DND-41 (cell line): Measurements from ENCODE around the gene CACNA1D.

Source experiments
- ATAC-seq: fragments of 200-7000 bp; cut with Tn5 transposase; 3 replicates; pipeline ENCODE4 v1.9.1; 2021; ENCODE audit warnings: low read depth; ENCODE audit not compliant: insufficient read depth
- DNase-seq: peaks from one replicate; pipeline ENCODE4 v3.0.0-alpha.2; 2020
- H2AFZ ChIP-seq: 2 replicates; pipeline ENCODE4 v1.6.0; 2012; ENCODE audit warnings: low read depth, low read length
- H3K27ac ChIP-seq: 2 replicates; pipeline ENCODE4 v1.5.1; 2012; ENCODE audit warnings: low read length, inconsistent platforms
- H3K27me3 ChIP-seq: fragments of 200-600 bp; sonication (generic); 2 replicates; pipeline ENCODE4 v1.6.0; 2012; ENCODE audit warnings: low read length, mild to moderate bottlenecking, inconsistent platforms; ENCODE audit not compliant: insufficient read depth, poor library complexity
- H3K36me3 ChIP-seq: 2 replicates; pipeline ENCODE4 v1.5.1; 2012; ENCODE audit warnings: low read length, inconsistent platforms; ENCODE audit not compliant: insufficient read depth
- H3K4me1 ChIP-seq: 2 replicates; pipeline ENCODE4 v1.5.1; 2012; ENCODE audit warnings: mild to moderate bottlenecking, low read length; ENCODE audit not compliant: insufficient read depth
- H3K4me2 ChIP-seq: 2 replicates; pipeline ENCODE4 v1.6.0; 2012; ENCODE audit warnings: mild to moderate bottlenecking, moderate library complexity, low read length, inconsistent platforms; ENCODE audit not compliant: insufficient read depth
- H3K4me3 ChIP-seq, 2 experiments: fragments of 200-600 bp in 1 of 2; shearing (Covaris generic) in 1 of 2; 2 replicates each; pipeline ENCODE4 v1.5.1; 2012 to 2016; ENCODE audit warnings: inconsistent platforms in 2 of 2, low read length in 2 of 2, mild to moderate bottlenecking in 2 of 2, low read depth in 1 of 2, moderate library complexity in 1 of 2
- H3K79me2 ChIP-seq: 2 replicates; pipeline ENCODE4 v1.6.0; 2012; ENCODE audit warnings: low read length, inconsistent platforms; ENCODE audit not compliant: insufficient read depth
- H3K9ac ChIP-seq: 2 replicates; pipeline ENCODE4 v1.6.0; 2012; ENCODE audit warnings: low read depth, mild to moderate bottlenecking, inconsistent platforms, low read length, moderate library complexity
- H3K9me3 ChIP-seq: 2 replicates; pipeline ENCODE4 v1.5.1; 2012; ENCODE audit warnings: low read length, moderate library complexity, mild to moderate bottlenecking, inconsistent platforms; ENCODE audit not compliant: insufficient read depth, severe bottlenecking
- H4K20me1 ChIP-seq: 2 replicates; pipeline ENCODE4 v1.6.0; 2012; ENCODE audit warnings: low read length; ENCODE audit not compliant: insufficient read depth
- CTCF ChIP-seq: IDR thresholded peaks from 2 replicates; pipeline ENCODE4 v1.5.1; 2012; ENCODE audit warnings: borderline replicate concordance, low read length, moderate library complexity, mild to moderate bottlenecking; ENCODE audit not compliant: poor library complexity, severe bottlenecking; ENCODE audit errors: extremely low read depth
- EZH2 ChIP-seq: IDR thresholded peaks from 3 replicates; pipeline ENCODE4 v1.6.1; 2012; ENCODE audit warnings: borderline replicate concordance, low read depth, mild to moderate bottlenecking, moderate library complexity, low read length, inconsistent platforms; ENCODE audit not compliant: severe bottlenecking

CACNA1D gene

GRCh38 chr3:53486961-53487654 is 7.3 kb upstream of the CACNA1D start:
- TF ChIP-seq CTCF (peak; percentile 25), EZH2 (no peak)
- ATAC-seq (no peak), DNase-seq (no peak)
- Histone ChIP-seq H4K20me1 (no peaks in the 10 kb centered on the region), H3K9me3 (no peaks in the 10 kb centered on the region), H3K4me1 (no peaks in the 10 kb centered on the region), H3K36me3 (no peaks in the 10 kb centered on the region), H2AFZ (no peak overlapping the region), H3K27me3 (peaks cover 14% of the 10 kb centered on the region), H3K4me3 (no peak overlapping the region), H3K79me2 (no peaks in the 10 kb centered on the region), H3K4me2 (no peak overlapping the region), H3K9ac (no peak overlapping the region), H3K27ac (no peak overlapping the region)

GRCh38 chr3:53489386-53489785 is 5.0 kb upstream of the CACNA1D start:
- H3K4me3 ChIP-seq, result no peak overlapping the region
- no peak overlapping the region for H3K27ac ChIP-seq
- H2AFZ ChIP-seq, result no peak overlapping the region
- H3K9ac ChIP-seq, result no peak overlapping the region
- H3K4me2 ChIP-seq, result no peak overlapping the region
- no peaks in the 10 kb centered on the region for H3K9me3 ChIP-seq
- no peak for TF ChIP-seq CTCF
- TF ChIP-seq EZH2, result no peak
- no peaks in the 10 kb centered on the region for H3K4me1 ChIP-seq
- H3K27me3 ChIP-seq, result peaks cover 12% of the 10 kb centered on the region
- H4K20me1 ChIP-seq, result no peaks in the 10 kb centered on the region
- H3K79me2 ChIP-seq, result no peaks in the 10 kb centered on the region
- H3K36me3 ChIP-seq, result no peaks in the 10 kb centered on the region
- no peak for ATAC-seq
- DNase-seq, result no peak

- DNase-seq, result no peak
Observed at GRCh38 chr3:53489787-53490458, 4.5 kb upstream of the CACNA1D start.

More at GRCh38 chr3:53489787-53490458, 4.5 kb upstream of the CACNA1D start:
- Histone ChIP-seq H2AFZ (no peak overlapping the region), H3K79me2 (no peaks in the 10 kb centered on the region), H3K27ac (no peak overlapping the region), H4K20me1 (no peaks in the 10 kb centered on the region), H3K27me3 (peaks cover 9% of the 10 kb centered on the region), H3K4me3 (no peak overlapping the region), H3K4me2 (no peak overlapping the region), H3K9me3 (no peaks in the 10 kb centered on the region), H3K36me3 (no peaks in the 10 kb centered on the region), H3K4me1 (no peaks in the 10 kb centered on the region), H3K9ac (no peak overlapping the region)
- TF ChIP-seq CTCF (no peak), EZH2 (no peak)
- ATAC-seq, result no peak
